Measurements from ENCODE around the gene SLC22A7.

SLC22A7 gene

GRCh38 chr6:43265564-43265963 lies 32.5 kb upstream of the SLC22A7 start:
- in situ Hi-C loops (cut with MboI; ENCODE audit: low pct_unique_long_range_greater_than_20kb, low sequenced_read_pairs, unreplicated experiment): no loop called here
- TF ChIP-seq, protein P1, sequence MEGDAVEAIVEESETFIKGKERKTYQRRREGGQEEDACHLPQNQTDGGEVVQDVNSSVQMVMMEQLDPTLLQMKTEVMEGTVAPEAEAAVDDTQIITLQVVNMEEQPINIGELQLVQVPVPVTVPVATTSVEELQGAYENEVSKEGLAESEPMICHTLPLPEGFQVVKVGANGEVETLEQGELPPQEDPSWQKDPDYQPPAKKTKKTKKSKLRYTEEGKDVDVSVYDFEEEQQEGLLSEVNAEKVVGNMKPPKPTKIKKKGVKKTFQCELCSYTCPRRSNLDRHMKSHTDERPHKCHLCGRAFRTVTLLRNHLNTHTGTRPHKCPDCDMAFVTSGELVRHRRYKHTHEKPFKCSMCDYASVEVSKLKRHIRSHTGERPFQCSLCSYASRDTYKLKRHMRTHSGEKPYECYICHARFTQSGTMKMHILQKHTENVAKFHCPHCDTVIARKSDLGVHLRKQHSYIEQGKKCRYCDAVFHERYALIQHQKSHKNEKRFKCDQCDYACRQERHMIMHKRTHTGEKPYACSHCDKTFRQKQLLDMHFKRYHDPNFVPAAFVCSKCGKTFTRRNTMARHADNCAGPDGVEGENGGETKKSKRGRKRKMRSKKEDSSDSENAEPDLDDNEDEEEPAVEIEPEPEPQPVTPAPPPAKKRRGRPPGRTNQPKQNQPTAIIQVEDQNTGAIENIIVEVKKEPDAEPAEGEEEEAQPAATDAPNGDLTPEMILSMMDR (IDR thresholded peaks at IDR 0.05; ENCODE audit: extremely low read depth, insufficient read depth, missing control alignments): no peak
- no peak for DNase-seq (ENCODE audit: low spot score)

- TF ChIP-seq, protein P1 (IDR thresholded peaks at IDR 0.05; ENCODE audit: extremely low read depth, insufficient read depth, missing control alignments): no peak
- no peak for DNase-seq (ENCODE audit: low spot score)
- in situ Hi-C loops (cut with MboI; ENCODE audit: low pct_unique_long_range_greater_than_20kb, low sequenced_read_pairs, unreplicated experiment): no loop called here
Observed at GRCh38 chr6:43267619-43268354, 30.3 kb upstream of the SLC22A7 start.

DNA sequence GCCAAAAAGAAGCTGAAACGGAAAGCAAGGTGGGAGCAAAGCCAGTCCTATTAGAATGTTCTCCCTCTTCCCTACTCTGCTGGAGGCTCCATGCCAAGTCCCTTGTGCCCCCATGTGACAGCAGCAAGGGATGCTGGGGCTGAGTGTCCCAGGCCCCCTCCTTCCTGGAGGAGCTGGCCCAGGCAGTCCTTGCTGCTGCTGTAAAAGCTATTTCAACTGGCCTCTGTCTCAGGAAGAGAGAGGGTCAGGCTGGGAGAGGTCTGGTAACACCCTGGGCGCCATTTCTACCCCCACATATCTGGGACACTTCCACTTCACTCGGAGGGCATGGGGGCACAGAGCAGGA lies 29.7 kb upstream of the SLC22A7 start:
- in situ Hi-C loops (cut with MboI; ENCODE audit: low pct_unique_long_range_greater_than_20kb, low sequenced_read_pairs, unreplicated experiment): no loop called here
- no peak for DNase-seq (ENCODE audit: low spot score)
- TF ChIP-seq, protein P1 (IDR thresholded peaks at IDR 0.05; ENCODE audit: extremely low read depth, insufficient read depth, missing control alignments): no peak

GRCh38 chr6:43268782-43269272 lies 29.2 kb upstream of the SLC22A7 start:
- in situ Hi-C loops (cut with MboI; ENCODE audit: low pct_unique_long_range_greater_than_20kb, low sequenced_read_pairs, unreplicated experiment): no loop called here
- DNase-seq (ENCODE audit: low spot score): no peak
- TF ChIP-seq, protein P1 (IDR thresholded peaks at IDR 0.05; ENCODE audit: extremely low read depth, insufficient read depth, missing control alignments): no peak

- TF ChIP-seq, protein P1 (IDR thresholded peaks at IDR 0.05; ENCODE audit: extremely low read depth, insufficient read depth, missing control alignments): no peak
- DNase-seq (ENCODE audit: low spot score): no peak
- in situ Hi-C loops (cut with MboI; ENCODE audit: low pct_unique_long_range_greater_than_20kb, low sequenced_read_pairs, unreplicated experiment): no loop called here
Observed at GRCh38 chr6:43269273-43270007, 28.6 kb upstream of the SLC22A7 start.

DNA sequence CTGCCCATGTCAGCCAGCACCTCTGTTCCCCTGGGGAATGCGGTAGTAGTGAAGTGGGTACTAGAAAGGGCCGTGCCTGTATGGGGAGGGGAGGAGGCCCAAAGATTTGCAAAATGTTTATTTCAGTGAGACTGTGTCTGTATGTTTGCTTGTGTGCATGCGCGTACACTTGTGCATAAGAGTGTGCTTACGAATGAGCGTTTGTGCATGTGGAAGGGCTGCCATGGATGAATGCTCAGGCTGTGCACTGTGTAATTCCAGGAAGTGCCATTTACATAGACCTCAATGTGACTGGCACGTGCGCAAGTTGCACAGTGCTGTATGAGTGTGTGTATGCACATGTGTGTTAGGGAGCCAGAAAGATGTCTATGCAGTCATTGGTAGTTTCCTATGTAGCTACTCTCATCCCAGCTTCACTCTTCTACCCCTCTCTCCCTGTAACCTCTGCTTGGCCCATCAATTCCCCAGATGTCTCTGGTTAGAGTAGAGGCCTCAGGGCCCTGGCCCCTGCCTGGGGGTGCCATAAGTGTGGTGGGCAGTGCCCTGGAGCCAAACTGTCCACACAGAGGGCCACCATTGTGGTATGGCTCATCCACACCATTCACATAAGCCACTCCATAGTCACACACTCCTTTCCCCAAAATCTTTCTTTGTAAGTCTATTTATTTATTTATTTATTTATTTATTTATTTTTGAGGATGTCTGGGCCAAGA lies 26.8 kb upstream of the SLC22A7 start:
- TF ChIP-seq, protein P1 (IDR thresholded peaks at IDR 0.05; ENCODE audit: extremely low read depth, insufficient read depth, missing control alignments): no peak
- no peak for DNase-seq (ENCODE audit: low spot score)
- in situ Hi-C loops (cut with MboI; ENCODE audit: low pct_unique_long_range_greater_than_20kb, low sequenced_read_pairs, unreplicated experiment): no loop called here

All from GM13977 (cell line).